TTC549 (cell line): ENCODE results near the gene NLK.
"Not testable (repeated sequence)": the region's sequence is repeated elsewhere in the genome, so short reads cannot be mapped to it uniquely, and the experiment has no call there.

Experiments used
- FAIRE-seq: peaks from 2 replicates; lab custom pipeline; 2012; peaks lifted over from hg19 to GRCh38; lab: Jason Lieb, UNC

The NLK gene

GRCh38 chr17:28159924-28160323, 117.4 kb downstream of the NLK start:
- FAIRE-seq, result no peak

GRCh38 chr17:28160610-28161009, 118.1 kb downstream of the NLK start:
- FAIRE-seq, result no peak

- no peak for FAIRE-seq
These were observed 118.8 kb downstream of the NLK start for GRCh38 chr17:28161311-28161710.

GRCh38 chr17:28166478-28166877, 124.0 kb downstream of the NLK start:
- FAIRE-seq, result no peak

GRCh38 chr17:28169621-28170349, 127.3 kb downstream of the NLK start:
- FAIRE-seq, result no peak

GRCh38 chr17:28170771-28171170, 128.3 kb downstream of the NLK start:
- FAIRE-seq, result no peak

- no peak for FAIRE-seq
These were observed 130.6 kb downstream of the NLK start for GRCh38 chr17:28173031-28173561.

GRCh38 chr17:28173801-28174200, 131.3 kb downstream of the NLK start:
- no peak for FAIRE-seq

GRCh38 chr17:28174352-28175046, 132.0 kb downstream of the NLK start:
- no peak for FAIRE-seq

GRCh38 chr17:28177351-28177750, 134.9 kb downstream of the NLK start:
- FAIRE-seq, result no peak

GRCh38 chr17:28178800-28179199, 136.3 kb downstream of the NLK start:
- no peak for FAIRE-seq

GRCh38 chr17:28180449-28180848, 138.0 kb downstream of the NLK start:
- FAIRE-seq, result no peak

- FAIRE-seq, result no peak
These were observed 139.1 kb downstream of the NLK start for GRCh38 chr17:28181568-28181967.

- FAIRE-seq, result no peak
These were observed 140.1 kb downstream of the NLK start for GRCh38 chr17:28182559-28182958.

- no peak for FAIRE-seq
These were observed 143.2 kb downstream of the NLK start for GRCh38 chr17:28185658-28186057.

- not testable (repeated sequence) for FAIRE-seq
These were observed 144.0 kb downstream of the NLK start for GRCh38 chr17:28186472-28186871.

GRCh38 chr17:28187931-28188330, 145.5 kb downstream of the NLK start:
- FAIRE-seq, result no peak

GRCh38 chr17:28188841-28189263, 146.4 kb downstream of the NLK start:
- no peak for FAIRE-seq

- no peak for FAIRE-seq
These were observed 147.2 kb downstream of the NLK start for GRCh38 chr17:28189667-28190066.

- no peak for FAIRE-seq
These were observed 148.5 kb downstream of the NLK start for GRCh38 chr17:28191018-28191417.

- FAIRE-seq, result no peak
These were observed 150.8 kb downstream of the NLK start for GRCh38 chr17:28193241-28193640.

GRCh38 chr17:28194382-28194781, 151.9 kb downstream of the NLK start:
- FAIRE-seq, result no peak

GRCh38 chr17:28196636-28197035, 154.2 kb downstream of the NLK start:
- no peak for FAIRE-seq

GRCh38 chr17:28199115-28199514, 156.6 kb downstream of the NLK start:
- no peak for FAIRE-seq
